ENCODE data around the gene TSEN2. TPM values are rescaled to one million over a fixed set of nuclear protein-coding genes. Genes with fewer than 3 reads are reported as not detected.

The TSEN2 gene
- total RNA-seq, 2 experiments from 2014 or later, result 33.2 to 41.4 TPM

DNA sequence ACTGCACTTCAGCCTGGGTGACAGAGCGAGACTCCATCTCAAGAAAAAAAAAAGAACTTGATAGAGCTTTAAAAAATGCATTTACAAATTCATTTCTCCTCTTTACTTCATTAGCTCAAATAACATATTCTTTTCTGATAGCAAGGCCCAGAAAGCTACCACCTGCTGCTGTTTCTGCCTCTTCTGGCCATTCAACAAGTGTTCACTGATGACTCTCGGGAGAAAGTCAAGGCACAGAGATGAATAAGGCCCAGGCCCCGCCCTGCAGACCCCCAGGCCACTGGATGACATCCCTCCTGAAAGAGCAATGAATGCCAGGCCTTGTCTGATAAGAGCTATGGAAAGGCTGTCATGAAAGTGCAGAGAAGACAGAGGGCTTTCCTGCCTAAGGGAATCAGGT, 13.6 kb upstream of the TSEN2 start:
- TF ChIP-seq, protein P1, sequence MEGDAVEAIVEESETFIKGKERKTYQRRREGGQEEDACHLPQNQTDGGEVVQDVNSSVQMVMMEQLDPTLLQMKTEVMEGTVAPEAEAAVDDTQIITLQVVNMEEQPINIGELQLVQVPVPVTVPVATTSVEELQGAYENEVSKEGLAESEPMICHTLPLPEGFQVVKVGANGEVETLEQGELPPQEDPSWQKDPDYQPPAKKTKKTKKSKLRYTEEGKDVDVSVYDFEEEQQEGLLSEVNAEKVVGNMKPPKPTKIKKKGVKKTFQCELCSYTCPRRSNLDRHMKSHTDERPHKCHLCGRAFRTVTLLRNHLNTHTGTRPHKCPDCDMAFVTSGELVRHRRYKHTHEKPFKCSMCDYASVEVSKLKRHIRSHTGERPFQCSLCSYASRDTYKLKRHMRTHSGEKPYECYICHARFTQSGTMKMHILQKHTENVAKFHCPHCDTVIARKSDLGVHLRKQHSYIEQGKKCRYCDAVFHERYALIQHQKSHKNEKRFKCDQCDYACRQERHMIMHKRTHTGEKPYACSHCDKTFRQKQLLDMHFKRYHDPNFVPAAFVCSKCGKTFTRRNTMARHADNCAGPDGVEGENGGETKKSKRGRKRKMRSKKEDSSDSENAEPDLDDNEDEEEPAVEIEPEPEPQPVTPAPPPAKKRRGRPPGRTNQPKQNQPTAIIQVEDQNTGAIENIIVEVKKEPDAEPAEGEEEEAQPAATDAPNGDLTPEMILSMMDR (conservative IDR thresholded peaks at IDR 0.05; ENCODE audit: low read length), result no peak
- TF ChIP-seq EZH2phosphoT487 (IDR thresholded peaks at IDR 0.05; ENCODE audit: borderline replicate concordance, low read depth, low read length), result no peak
- Histone ChIP-seq H3K4me1 (ENCODE audit: insufficient read depth, low read length, poor library complexity, severe bottlenecking) (no peaks in the 10 kb centered on the region), H3K4me3 (ENCODE audit: low read depth, low read length, poor library complexity, severe bottlenecking) (no peak overlapping the region), H3K4me2 (ENCODE audit: low read length) (no peak overlapping the region), H4K20me1 (ENCODE audit: insufficient read depth, low read length) (no peaks in the 10 kb centered on the region), H3K36me3 (ENCODE audit: insufficient read depth, low read length) (no peaks in the 10 kb centered on the region), H2AFZ (ENCODE audit: low read length) (no peak overlapping the region), H3K27ac (ENCODE audit: low read depth, low read length, poor library complexity, severe bottlenecking) (no peak overlapping the region), H3K79me2 (ENCODE audit: insufficient read depth, low read depth, low read length) (no peaks in the 10 kb centered on the region), H3K9me3 (ENCODE audit: low read length) (no peaks in the 10 kb centered on the region), H3K9me2 (ENCODE audit: insufficient read depth, low read length) (no peaks in the 10 kb centered on the region)
- intact Hi-C loops (cut with micrococcal nuclease; ENCODE audit: unreplicated experiment), result no loop called here
- ChIA-PET CTCF (ENCODE audit: unreplicated experiment) (no interaction called here), POLR2A (interaction anchor here (0.7 to 2.1 kb wide), 2 partner anchors 14 to 1027 kb away, joined by 3 to 7 read pairs; partner anchors contain the start of gene TSEN2)
- DNase-seq (ENCODE audit: low spot score), result no peak
- BruUV-seq (replicated peaks), result no TSS peak

DNA sequence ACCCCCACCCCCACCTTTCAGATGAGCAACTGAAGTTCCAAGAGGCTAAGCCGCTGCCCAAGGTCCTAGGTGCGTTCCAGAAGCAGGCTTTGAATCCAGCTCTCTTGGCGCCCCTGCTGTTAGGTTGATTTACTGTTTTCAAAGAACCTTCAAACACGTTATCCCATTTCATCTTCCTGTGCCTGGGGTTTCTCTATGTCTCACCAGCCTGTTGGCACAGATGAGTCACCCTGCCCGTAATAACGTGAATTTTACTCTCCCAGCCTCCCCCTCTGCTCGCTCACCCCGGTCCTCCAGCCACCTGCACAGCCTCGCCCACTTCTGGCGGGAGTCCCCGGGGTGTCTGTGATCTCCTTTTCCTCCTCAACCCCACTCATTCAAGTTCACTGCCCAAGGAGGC, 13.0 kb upstream of the TSEN2 start:
- ChIA-PET CTCF (ENCODE audit: unreplicated experiment) (no interaction called here), POLR2A (interaction anchor here (2.1 kb wide), 1 partner anchor 14 kb away, joined by 7 read pairs; the partner anchor contains the start of gene TSEN2)
- Histone ChIP-seq H3K36me3 (ENCODE audit: insufficient read depth, low read length) (no peaks in the 10 kb centered on the region), H3K4me2 (ENCODE audit: low read length) (no peak overlapping the region), H3K4me1 (ENCODE audit: insufficient read depth, low read length, poor library complexity, severe bottlenecking) (no peaks in the 10 kb centered on the region), H3K4me3 (ENCODE audit: low read depth, low read length, poor library complexity, severe bottlenecking) (no peak overlapping the region), H2AFZ (ENCODE audit: low read length) (0 out of 2 replicates have a peak overlapping the region, but pooled peaks have one; percentile 8), H3K9me2 (ENCODE audit: insufficient read depth, low read length) (no peaks in the 10 kb centered on the region), H4K20me1 (ENCODE audit: insufficient read depth, low read length) (no peaks in the 10 kb centered on the region), H3K9me3 (ENCODE audit: low read length) (no peaks in the 10 kb centered on the region), H3K79me2 (ENCODE audit: insufficient read depth, low read depth, low read length) (no peaks in the 10 kb centered on the region), H3K27ac (ENCODE audit: low read depth, low read length, poor library complexity, severe bottlenecking) (no peak overlapping the region)
- BruUV-seq (replicated peaks), result no TSS peak
- TF ChIP-seq, protein P1 (conservative IDR thresholded peaks at IDR 0.05; ENCODE audit: low read length), result no peak
- no peak for TF ChIP-seq EZH2phosphoT487 (IDR thresholded peaks at IDR 0.05; ENCODE audit: borderline replicate concordance, low read depth, low read length)
- intact Hi-C loops (cut with micrococcal nuclease; ENCODE audit: unreplicated experiment), result no loop called here
- DNase-seq (ENCODE audit: low spot score), result no peak

DNA sequence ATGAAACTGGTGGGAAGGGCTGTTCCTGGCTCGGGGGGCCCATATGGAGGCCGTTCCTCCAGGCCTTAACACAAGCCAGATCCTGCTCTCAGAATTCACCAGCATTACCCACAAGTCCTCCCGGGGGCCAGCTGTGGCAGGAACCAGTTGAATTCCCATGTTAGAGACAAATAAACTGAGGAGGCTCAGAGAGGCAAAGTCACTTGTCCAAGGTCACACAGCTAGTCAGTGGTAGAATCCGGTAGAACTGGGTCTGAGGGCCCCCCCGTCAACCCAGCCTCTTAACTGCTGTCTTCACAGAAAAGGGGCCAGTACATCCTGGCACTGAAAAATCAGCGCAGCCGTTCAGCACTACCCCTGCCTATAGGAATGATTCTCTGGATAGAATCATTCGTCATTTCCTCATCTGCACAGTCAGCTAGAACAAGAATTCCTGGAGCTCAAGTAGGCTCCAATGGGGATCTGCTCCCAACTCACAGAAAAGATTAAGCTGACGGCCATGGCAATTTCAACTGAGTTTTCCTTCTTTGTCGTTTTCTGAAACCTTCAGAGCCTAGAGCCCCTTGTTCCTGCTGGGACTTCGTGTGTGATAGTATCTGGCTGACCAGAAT, 12.2 kb upstream of the TSEN2 start:
- no TSS peak for BruUV-seq (replicated peaks)
- intact Hi-C loops (cut with micrococcal nuclease; ENCODE audit: unreplicated experiment), result no loop called here
- no peaks in the 10 kb centered on the region for H3K4me1 ChIP-seq (ENCODE audit: insufficient read depth, low read length, poor library complexity, severe bottlenecking)
- no peak overlapping the region for H2AFZ ChIP-seq (ENCODE audit: low read length)
- H3K9me3 ChIP-seq (ENCODE audit: low read length), result no peaks in the 10 kb centered on the region
- no peak overlapping the region for H3K4me3 ChIP-seq (ENCODE audit: low read depth, low read length, poor library complexity, severe bottlenecking)
- H3K36me3 ChIP-seq (ENCODE audit: insufficient read depth, low read length), result no peaks in the 10 kb centered on the region
- POLR2A ChIA-PET, result no interaction called here
- no peaks in the 10 kb centered on the region for H4K20me1 ChIP-seq (ENCODE audit: insufficient read depth, low read length)
- no peaks in the 10 kb centered on the region for H3K9me2 ChIP-seq (ENCODE audit: insufficient read depth, low read length)
- CTCF ChIA-PET (ENCODE audit: unreplicated experiment), result no interaction called here
- H3K27ac ChIP-seq (ENCODE audit: low read depth, low read length, poor library complexity, severe bottlenecking), result no peak overlapping the region
- TF ChIP-seq EZH2phosphoT487 (IDR thresholded peaks at IDR 0.05; ENCODE audit: borderline replicate concordance, low read depth, low read length), result no peak
- TF ChIP-seq, protein P1 (conservative IDR thresholded peaks at IDR 0.05; ENCODE audit: low read length), result no peak
- H3K4me2 ChIP-seq (ENCODE audit: low read length), result no peak overlapping the region
- DNase-seq (ENCODE audit: low spot score), result no peak
- no peaks in the 10 kb centered on the region for H3K79me2 ChIP-seq (ENCODE audit: insufficient read depth, low read depth, low read length)
